Thoracic aorta (tissue), 2 donors: ENCODE results near the gene DIPK1C. TPM values are rescaled to one million over a fixed set of nuclear protein-coding genes. Genes with fewer than 3 reads are reported as not detected.

Source experiments
- ATAC-seq: fragments of 150-250 bp; one replicate; pipeline ENCODE4 v1.8.0; 2017; ENCODE audit warnings: low read depth; ENCODE audit not compliant: insufficient number of reproducible peaks, low FRiP score
- DNase-seq: peaks from one replicate; pipeline ENCODE4 v3.0.0-alpha.2; 2020; ENCODE audit warnings: low spot score
- H3K27ac ChIP-seq, 2 donors: fragments of 200-600 bp; sonication (generic); 1 replicate in 1 of 2; 2 replicates in 1 of 2; pipeline ENCODE4 v1.5.1; 2016; ENCODE audit warnings: mild to moderate bottlenecking in 2 of 2, moderate library complexity in 2 of 2
- H3K27me3 ChIP-seq: fragments of 200-600 bp; sonication (generic); replicated peaks from 2 replicates; pipeline ENCODE4 v1.6.0; 2016; ENCODE audit warnings: mild to moderate bottlenecking; ENCODE audit not compliant: insufficient read depth
- H3K36me3 ChIP-seq: fragments of 200-600 bp; sonication (generic); one replicate; pipeline ENCODE4 v1.5.1; 2016
- H3K4me1 ChIP-seq, 2 donors: fragments of 200-600 bp; sonication (generic); 1 replicate in 1 of 2; 2 replicates in 1 of 2; pipeline versions ENCODE4 v1.5.1 to v1.6.0; 2016; ENCODE audit warnings: low read depth in 2 of 2, mild to moderate bottlenecking in 1 of 2; ENCODE audit not compliant: control insufficient read depth in 1 of 2
- H3K4me3 ChIP-seq: fragments of 200-600 bp; sonication (generic); 2 replicates; pipeline ENCODE4 v1.5.1; 2016; ENCODE audit warnings: mild to moderate bottlenecking
- H3K9me3 ChIP-seq: fragments of 200-600 bp; sonication (generic); 2 replicates; pipeline ENCODE4 v1.5.1; 2016
- CTCF ChIP-seq: fragments of 200-600 bp; sonication (generic); IDR thresholded peaks from one replicate; pipeline ENCODE4 v1.5.1; 2019; ENCODE audit warnings: antibody characterized with exemption
- total RNA-seq, 2 donors: library from RNA; depleted of rRNA; stranded (reverse); fragments of >200 nt; gene quantifications; one replicate each; pipeline versions ENCODE4 v1.1.0 to v1.2.3, GENCODE V29; 2016

Gene DIPK1C
- total RNA-seq, 2 donors from 2014 or later: not detected

GRCh38 chr18:74496508-74497323 is 39.6 kb upstream of the DIPK1C start:
- H3K27ac ChIP-seq: peak overlapping the region; percentile 70 to 87
- no peak for DNase-seq
- TF ChIP-seq CTCF: peak; percentile 46

GRCh38 chr18:74495581-74496507 is 38.7 kb upstream of the DIPK1C start, which contains the start of gene CNDP2:
Gene CNDP2 (plus strand): TSS chr18:74496363. CDS start chr18:74499974, 3,611 bp downstream.
- peak within 1 kb of the TSS; percentile 70 to 87 for H3K27ac ChIP-seq
- H3K4me1 ChIP-seq: peaks cover 8 to 9% of the 10 kb centered on the region in 2 donors
- DNase-seq (peak; percentile 99), ATAC-seq (peak; percentile 99)
- no peaks in the 10 kb centered on the region for H3K36me3 ChIP-seq
- no peaks in the 10 kb centered on the region for H3K9me3 ChIP-seq
- TF ChIP-seq CTCF: no peak
- peak within 1 kb of the TSS; percentile 94 for H3K4me3 ChIP-seq
- no peaks in the 10 kb centered on the region for H3K27me3 ChIP-seq

More at GRCh38 chr18:74496508-74497323, 39.6 kb upstream of the DIPK1C start:
- Histone ChIP-seq H3K4me1 (peaks cover 8 to 9% of the 10 kb centered on the region in 2 donors), H3K27me3 (no peaks in the 10 kb centered on the region), H3K4me3 (peak overlapping the region; percentile 94), H3K9me3 (no peaks in the 10 kb centered on the region), H3K36me3 (no peaks in the 10 kb centered on the region)
- ATAC-seq: peak; percentile 25

GRCh38 chr18:74494514-74494913 is 37.4 kb upstream of the DIPK1C start:
- Histone ChIP-seq H3K4me3 (no peak overlapping the region), H3K4me1 (peaks cover 8 to 9% of the 10 kb centered on the region in 2 donors), H3K27me3 (no peaks in the 10 kb centered on the region), H3K27ac (no peak overlapping the region), H3K36me3 (no peaks in the 10 kb centered on the region), H3K9me3 (no peaks in the 10 kb centered on the region)
- ATAC-seq (no peak), DNase-seq (no peak)
- TF ChIP-seq CTCF: no peak

GRCh38 chr18:74493689-74494088 is 36.6 kb upstream of the DIPK1C start:
- no peaks in the 10 kb centered on the region for H3K27me3 ChIP-seq
- H3K36me3 ChIP-seq: no peaks in the 10 kb centered on the region
- no peak overlapping the region for H3K27ac ChIP-seq
- no peak overlapping the region for H3K4me3 ChIP-seq
- peaks cover 8 to 9% of the 10 kb centered on the region in 2 donors for H3K4me1 ChIP-seq
- no peak for DNase-seq
- no peak for ATAC-seq
- no peaks in the 10 kb centered on the region for H3K9me3 ChIP-seq
- TF ChIP-seq CTCF: peak; percentile 43

GRCh38 chr18:74492259-74492658 is 35.2 kb upstream of the DIPK1C start:
- Histone ChIP-seq H3K27me3 (no peaks in the 10 kb centered on the region), H3K4me1 (peaks cover 5 to 6% of the 10 kb centered on the region in 2 donors), H3K36me3 (no peaks in the 10 kb centered on the region), H3K4me3 (no peak overlapping the region), H3K9me3 (no peaks in the 10 kb centered on the region), H3K27ac (no peak overlapping the region)
- ATAC-seq (no peak), DNase-seq (no peak)
- no peak for TF ChIP-seq CTCF
